GM19099 (cell line): ENCODE data around the gene CAV3.

Experiments
- POLR2A ChIP-seq: IDR thresholded peaks from 3 replicates; pipeline ENCODE4 v1.6.1; 2011; ENCODE audit warnings: low read depth; ENCODE audit not compliant: insufficient read length; ENCODE audit errors: extremely low read depth

The CAV3 gene

DNA sequence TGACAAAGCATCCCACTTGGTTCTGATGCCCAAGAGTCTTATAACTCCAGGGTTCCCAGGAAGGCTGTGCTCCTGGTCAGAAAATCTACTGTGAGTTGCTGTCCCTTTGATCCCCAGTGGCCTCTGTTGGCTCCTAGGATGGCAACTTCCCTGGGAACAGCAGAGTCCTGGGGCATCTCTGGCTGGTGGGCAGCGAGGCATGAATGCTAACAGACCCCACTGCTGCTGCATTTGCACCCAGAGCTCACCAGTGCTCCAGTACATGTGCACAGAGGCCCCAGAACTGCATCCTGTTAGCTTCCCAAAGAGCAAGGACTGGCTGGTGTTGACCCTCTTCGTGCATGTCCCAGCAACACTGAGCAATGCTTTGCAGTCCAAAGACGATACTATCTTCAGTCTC is 15.7 kb downstream of the CAV3 start:
- TF ChIP-seq POLR2A, result no peak

DNA sequence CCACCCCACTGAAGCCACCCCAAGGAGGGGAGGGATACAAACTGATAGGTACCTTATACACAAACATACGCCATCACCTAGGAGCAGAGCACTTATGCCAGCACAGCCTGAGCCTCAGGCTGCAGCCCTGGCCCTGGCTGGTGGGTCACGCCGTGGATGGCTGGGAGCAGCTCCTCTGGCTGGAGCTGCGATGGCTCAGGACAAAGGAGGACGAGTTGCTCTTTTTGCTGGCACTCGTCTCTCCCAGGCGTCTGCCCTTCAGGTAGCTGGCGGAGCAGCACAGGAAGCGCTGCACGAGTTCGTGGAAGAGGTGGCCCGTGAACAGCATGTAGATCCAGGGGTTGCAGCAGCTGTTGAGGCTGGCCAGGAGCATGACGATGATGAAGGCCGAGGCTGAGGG is 19.2 kb downstream of the CAV3 start:
- TF ChIP-seq POLR2A, result no peak

DNA sequence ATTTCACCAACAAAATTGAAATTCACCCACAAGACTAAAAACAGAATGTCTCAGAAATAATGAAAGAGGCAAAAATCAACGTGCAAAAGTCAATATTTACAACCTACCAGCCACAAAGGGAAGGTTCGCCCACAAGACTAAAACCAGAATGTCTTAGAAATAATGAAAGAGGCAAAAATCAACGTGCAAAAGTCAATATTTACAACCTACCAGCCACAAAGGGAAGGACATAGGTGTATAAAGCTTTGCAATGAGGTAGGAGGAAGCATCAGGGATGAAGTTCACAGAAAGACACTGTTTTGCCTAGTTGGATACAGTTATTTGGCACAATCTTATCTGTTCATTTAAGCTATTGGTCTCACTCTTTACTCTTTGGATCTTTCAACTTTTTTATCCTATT is 21.5 kb downstream of the CAV3 start:
- no peak for TF ChIP-seq POLR2A

DNA sequence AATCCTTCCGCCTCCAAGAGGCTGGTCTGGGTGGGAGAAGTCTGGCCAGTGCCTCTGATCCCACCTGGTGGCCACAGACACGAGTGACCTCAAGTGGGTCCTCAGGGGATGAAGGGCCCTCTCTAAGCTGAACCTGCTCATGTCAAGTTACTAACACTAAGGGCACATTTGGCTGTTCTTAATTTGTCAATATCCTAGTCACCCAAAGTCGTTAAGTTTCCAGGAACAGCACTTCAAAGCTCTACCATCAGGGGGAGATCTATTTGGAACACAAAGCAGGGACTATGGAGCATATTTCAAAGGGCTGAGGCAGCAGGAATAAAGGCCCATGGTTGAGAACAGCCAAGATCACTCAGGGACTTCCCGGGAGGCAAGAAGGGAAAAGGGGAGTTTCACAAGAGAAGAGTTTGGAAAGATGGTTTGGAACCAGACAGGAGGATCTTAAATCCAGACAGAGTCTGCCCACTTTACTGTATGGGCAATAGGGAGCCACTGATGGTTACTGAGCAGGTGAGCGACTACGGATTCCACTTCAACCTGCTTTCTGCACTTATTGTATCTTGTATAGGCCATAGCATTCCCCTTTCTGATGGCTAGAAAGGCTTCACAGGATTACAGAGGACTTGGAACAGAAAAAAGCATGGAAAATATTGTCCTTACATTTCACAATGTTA is 22.1 kb downstream of the CAV3 start:
- TF ChIP-seq POLR2A, result no peak

DNA sequence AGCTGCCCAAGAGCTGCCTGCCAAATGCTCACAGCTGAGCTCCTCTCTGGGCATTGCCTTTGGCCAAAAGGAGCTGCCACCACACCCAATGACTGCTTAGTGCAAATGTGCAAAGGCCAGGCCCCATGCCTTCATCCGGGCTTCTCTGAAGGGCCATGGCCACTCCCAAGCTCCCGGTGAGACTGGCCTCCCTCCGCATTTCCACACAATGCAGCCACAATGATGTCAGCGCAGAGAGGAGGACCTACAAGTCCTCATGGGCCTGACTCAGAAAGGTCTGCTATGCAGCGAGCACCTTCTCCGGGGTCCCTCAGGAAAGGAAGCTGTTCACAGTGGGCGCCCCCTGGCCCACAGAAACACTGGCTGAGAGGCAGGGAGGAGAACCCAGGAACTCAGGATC is 23.1 kb downstream of the CAV3 start:
- TF ChIP-seq POLR2A, result no peak

DNA sequence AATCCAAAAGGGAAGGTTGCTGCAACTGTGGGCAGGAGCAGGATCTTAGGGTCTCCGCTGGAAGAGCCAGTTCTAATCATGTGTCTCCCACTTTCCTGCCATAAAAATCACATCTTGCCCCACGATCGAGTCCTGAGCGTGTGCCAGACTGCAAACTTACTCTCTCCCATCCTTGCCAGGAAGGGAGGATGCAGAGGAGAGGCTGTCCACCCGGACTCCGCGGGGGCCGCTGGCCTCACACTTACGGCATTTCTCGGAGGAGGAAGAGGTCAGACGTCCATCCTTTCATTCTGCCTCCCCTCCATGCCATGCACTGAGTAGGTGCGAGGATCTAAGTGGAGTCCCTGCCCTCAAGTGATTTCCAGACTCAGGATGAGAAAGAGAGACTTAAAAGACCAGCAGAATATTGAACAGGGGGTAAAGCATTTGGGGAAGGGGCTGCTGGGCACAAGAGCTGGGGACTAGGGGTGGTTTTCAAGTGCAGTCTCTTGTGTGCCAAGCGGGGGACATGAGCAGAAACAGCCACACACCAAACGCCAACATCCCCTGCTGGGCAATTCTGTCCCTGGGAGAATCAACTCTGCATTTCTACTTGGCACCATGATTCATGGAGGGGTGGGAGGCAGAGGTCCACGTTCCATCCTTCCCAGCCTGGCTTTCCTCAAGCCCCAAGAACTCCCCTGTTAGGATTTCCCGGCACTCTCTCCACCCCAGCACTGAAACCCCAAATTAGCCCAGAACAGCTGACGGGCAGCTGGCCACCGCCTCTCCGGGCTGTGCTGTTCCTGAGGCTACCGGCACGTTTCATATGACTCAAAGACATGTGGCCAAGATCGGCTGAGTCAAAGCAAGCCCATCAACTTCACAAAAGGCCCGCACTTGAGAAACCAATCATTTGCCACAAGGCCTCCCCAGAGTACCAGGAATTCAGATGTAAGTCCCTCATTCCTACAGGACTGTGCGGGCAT is 24.2 kb downstream of the CAV3 start:
- no peak for TF ChIP-seq POLR2A

DNA sequence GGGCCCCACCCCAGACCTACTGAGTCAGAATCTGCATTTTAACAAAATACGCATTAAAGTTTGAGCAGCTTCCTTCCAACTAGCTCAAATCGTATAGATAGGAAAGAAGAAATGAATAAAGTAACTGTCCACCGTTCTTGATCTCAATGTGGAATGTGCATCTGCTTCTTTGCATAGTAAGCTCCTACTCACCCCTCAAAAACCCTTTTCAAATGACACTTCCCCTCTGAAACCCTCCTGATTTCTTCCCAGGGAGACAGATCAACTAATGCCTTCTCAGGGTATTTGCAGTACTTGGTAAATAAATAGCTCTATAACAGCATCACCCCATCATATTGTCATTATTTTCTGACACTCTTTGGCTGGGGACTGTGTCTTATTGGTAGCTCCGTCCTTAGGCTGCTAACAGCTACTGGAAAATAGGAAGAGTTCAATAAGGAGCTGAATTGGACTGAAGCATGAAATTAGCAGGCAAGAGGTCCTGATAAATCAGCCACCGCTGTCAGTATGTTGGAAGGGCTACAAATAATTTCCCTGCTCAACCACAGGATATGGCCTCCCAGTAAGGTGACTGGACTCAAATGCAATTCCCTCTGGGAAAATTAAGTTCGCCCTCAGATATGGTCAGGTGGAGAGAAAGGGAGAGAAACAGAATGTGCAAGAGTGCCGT is 25.6 kb downstream of the CAV3 start:
- no peak for TF ChIP-seq POLR2A

DNA sequence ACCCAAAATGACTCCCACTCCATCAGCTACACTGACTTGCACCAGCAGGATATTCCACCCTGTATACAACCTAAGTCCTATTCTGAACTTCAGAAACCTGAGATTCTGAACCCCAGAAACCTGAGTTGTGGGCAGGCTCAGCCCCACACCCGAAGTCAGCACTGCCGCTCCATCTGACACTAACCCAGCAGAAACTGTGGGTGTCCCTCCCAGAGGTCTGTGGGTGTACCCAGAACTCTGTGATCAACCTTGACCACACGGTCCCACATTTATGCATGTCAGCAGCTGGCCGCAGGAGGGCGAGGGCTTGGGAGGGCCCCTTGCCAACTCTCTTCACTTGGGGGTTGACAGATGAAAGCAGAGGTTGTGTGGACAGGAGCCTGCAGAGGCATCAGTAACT is 26.5 kb downstream of the CAV3 start:
- no peak for TF ChIP-seq POLR2A

DNA sequence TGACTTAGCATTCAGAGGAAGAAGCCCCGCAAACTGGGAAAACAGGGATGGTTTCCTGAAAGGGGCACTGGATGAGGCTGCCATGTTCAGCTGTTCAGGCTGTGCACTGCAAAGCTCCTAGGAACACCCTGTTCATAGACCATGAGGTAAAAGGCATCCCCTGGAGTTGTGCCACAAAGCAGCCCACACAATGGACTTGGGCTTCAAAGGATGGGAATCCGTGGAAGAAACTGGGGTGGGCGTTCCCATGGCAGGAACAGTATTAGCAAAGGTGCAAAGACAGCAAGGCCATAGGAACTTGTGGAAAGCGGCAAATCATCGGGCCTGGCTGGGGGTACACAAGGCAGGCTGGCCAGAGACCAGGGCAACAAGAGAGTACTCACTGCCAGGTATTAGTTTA is 26.9 kb downstream of the CAV3 start:
- no peak for TF ChIP-seq POLR2A

DNA sequence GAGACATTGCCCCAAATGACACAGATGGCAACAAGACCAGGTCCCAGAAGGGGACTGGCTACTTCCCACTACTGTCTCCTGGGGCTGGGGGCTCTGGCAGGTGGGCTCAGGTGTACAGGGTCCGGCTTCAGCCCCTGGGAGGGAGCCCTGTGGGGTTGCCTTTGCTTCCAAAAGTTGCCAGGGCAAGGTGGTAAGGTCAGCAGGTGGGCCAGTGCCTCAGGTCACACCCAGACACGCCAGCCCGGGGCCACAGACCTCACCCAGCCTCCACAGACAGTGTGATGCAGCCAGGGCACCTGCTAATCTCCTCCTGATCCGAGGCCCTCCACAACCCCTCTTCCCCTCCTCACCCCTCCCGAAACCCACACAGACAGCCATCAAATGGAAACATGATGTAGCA is 28.3 kb downstream of the CAV3 start:
- no peak for TF ChIP-seq POLR2A

DNA sequence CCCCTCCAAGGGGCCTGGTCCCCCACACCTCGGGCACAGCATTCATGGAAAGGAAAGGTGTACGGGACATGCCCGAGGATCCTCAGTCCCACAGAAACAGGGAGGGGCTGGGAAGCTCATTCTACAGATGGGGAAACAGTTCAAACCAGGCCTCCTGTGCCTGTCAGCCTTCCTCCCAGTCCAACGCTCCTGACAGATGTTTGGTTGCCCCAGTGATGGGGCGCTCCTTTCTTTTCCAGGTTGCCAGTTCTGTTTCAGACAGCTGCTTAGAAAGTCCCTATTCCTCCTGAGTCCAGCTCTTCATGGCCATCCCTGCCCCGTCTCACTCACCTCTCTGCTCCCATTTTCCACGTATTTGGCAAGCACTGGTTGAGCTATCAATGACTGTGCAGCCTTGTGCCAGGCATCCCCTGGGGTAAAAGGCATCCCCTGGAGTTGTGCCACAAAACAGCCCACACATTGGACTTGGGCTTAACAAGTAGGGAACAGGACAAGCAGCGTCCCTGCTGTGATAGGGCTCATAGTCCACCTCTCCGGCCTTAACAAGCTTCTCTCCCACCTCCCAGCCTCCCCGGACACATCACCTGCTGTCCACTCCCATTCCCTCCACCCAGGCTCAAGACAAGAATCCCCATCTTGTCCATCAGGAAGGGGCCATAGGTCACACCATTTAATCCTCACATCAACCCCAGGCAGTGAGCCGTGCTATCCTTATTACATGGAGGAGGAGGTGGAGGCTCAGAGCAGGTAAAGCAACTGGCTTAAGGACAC is 29.2 kb downstream of the CAV3 start:
- TF ChIP-seq POLR2A, result no peak

DNA sequence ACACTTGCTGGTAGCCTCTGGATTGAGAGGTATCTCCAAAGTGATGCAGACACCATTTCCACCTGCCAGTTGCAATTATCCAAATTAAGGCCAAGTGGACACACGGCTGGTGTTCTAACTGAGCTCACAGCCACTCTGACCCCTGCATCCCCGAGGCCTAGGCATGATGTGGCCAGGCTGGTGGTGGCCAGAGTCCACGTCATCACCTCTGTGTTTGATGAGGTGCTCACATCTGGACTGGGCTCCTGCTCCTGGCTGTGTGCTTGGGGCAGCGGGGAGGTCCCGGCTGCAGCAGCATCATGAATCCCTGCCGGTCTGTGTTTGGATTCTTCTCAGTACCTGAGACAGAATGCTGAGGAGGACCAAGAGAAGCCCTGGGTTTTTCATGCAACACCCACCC is 30.9 kb downstream of the CAV3 start:
- TF ChIP-seq POLR2A, result no peak

DNA sequence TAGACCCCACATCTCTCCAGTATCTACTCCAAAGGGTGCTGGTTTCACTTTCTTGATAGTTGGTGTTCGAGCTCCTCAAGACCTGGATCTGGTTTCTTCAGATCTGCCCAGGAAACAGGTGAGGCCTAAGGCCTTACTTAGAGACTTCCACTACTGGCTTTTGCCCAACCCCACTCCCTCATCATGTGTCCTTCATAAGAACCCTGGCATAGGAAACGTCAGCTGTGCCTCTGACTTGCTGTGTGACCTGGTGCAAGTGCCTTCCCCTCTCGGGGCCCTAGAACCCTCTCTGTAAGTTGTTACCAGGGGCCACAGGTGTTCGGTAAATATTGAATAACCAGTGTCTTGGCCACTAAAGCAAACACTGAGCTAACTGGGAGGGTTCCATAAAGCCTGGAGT is 31.9 kb downstream of the CAV3 start:
- no peak for TF ChIP-seq POLR2A

DNA sequence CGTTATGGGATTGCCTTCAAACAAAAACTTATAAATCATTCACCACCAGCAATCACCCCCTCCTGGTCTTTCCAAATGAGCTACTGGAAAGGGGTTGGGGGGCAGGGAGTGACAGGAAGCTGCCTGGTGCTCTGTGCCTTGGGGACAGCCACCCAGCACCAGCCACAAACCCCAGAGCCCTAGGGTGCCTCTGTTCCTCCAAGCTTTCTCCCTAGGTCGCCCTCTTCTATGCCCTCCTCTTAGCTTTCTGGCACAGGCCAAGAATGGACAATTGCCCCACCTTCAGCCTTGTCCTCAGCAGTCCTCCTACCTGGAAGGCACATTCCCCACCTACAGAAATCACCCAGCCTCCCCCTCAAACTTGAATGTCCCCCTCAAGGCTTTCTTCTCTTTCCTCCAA is 32.5 kb downstream of the CAV3 start:
- no peak for TF ChIP-seq POLR2A

DNA sequence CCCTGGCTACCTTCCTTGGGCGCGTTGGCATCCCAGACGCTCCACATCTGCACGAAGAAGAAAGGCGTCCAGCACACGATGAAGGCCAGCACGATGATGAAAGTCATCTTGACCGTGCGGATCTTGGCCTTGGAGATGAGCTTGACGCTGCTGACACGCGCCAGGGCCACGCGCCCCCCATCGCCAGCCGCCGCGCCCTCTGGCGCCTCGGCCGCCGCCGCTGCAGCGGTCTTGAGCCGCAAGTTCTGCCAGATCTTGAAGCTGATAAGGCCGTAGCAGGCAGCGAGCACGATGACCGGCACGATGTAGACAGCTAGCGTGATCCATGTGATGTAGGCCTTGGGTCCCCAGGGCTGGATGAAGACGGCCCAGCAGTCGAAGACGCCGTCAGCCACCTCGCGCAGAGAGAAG is 33.7 kb downstream of the CAV3 start:
- TF ChIP-seq POLR2A, result no peak
